ENCODE measurements around the gene TRIM47.

DNA sequence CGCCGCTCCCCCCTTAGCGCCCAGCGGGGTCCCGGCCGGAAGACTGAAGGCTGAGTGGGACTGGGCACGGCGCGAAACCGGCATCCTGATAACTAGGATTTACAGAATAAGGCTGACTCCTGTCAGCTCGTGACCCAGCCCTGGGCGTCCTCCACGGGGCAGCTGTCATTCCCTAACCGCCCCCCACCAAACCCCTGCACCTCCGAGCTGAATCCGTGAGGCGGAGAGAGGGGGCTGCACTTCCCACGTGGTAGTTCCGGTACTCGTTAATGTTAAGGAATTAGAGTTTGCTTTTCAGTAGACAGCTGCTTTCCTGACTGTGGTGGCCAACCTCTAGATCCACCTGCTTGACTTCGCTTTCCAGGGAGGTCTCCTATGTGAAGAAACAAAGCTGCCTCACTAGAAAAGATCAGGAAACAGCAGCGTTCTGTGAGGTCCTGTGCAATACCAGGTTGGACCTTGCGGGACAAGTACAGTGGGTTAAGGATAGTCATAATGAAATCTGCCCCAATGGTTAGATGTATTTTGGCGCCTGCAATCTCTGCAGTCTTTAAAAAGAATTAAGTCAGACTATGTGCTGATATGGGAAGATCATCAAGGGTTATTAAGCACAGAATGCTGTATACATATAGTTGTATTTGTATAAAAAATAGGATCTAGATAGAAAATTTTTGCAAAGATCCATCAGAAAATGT, 22.2 kb downstream of the TRIM47 start:
- TF ChIP-seq, protein P1, sequence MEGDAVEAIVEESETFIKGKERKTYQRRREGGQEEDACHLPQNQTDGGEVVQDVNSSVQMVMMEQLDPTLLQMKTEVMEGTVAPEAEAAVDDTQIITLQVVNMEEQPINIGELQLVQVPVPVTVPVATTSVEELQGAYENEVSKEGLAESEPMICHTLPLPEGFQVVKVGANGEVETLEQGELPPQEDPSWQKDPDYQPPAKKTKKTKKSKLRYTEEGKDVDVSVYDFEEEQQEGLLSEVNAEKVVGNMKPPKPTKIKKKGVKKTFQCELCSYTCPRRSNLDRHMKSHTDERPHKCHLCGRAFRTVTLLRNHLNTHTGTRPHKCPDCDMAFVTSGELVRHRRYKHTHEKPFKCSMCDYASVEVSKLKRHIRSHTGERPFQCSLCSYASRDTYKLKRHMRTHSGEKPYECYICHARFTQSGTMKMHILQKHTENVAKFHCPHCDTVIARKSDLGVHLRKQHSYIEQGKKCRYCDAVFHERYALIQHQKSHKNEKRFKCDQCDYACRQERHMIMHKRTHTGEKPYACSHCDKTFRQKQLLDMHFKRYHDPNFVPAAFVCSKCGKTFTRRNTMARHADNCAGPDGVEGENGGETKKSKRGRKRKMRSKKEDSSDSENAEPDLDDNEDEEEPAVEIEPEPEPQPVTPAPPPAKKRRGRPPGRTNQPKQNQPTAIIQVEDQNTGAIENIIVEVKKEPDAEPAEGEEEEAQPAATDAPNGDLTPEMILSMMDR (IDR thresholded peaks at IDR 0.05; ENCODE audit: low read length): no peak
- TF ChIP-seq EZH2 (IDR thresholded peaks at IDR 0.05; ENCODE audit: borderline replicate concordance, low read length): no peak
